Measurements from ENCODE around the gene TNK2.

Gene TNK2

DNA sequence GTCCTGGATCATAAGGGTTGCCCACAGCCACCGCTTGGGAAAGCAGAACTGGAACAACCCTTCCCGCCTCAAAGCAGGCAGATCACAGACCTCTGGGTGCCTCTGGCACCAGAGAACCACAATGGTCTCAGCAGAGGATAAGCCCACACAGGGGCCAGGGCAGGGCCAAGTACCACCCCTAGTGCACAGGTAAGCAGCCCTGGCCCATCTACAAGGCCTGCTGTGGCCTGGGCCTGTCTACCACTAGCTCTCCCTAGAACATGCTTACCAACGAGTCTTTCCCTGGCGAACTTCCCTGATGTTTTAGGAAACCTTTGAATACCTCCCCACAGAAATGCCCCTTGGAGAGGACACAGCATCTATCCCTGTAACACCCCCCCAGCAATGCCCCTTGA lies 28.3 kb downstream of the TNK2 start:
- intact Hi-C loops (cut with DNase I; ENCODE audit: low total_unique reads), result no loop called here
- peaks cover 43 to 84% (median 70%) of the 10 kb centered on the region in 3 donors for H3K36me3 ChIP-seq
- H3K27me3 ChIP-seq, result no peaks in the 10 kb centered on the region
- no peaks in the 10 kb centered on the region for H3K9me3 ChIP-seq
- no peak for DNase-seq
- TF ChIP-seq, protein P1, sequence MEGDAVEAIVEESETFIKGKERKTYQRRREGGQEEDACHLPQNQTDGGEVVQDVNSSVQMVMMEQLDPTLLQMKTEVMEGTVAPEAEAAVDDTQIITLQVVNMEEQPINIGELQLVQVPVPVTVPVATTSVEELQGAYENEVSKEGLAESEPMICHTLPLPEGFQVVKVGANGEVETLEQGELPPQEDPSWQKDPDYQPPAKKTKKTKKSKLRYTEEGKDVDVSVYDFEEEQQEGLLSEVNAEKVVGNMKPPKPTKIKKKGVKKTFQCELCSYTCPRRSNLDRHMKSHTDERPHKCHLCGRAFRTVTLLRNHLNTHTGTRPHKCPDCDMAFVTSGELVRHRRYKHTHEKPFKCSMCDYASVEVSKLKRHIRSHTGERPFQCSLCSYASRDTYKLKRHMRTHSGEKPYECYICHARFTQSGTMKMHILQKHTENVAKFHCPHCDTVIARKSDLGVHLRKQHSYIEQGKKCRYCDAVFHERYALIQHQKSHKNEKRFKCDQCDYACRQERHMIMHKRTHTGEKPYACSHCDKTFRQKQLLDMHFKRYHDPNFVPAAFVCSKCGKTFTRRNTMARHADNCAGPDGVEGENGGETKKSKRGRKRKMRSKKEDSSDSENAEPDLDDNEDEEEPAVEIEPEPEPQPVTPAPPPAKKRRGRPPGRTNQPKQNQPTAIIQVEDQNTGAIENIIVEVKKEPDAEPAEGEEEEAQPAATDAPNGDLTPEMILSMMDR (IDR thresholded peaks at IDR 0.05), result no peak
- no peak overlapping the region for H3K4me3 ChIP-seq
- H3K4me1 ChIP-seq, result peaks cover 0 to 2% (median under 1%) of the 10 kb centered on the region in 4 donors
- H3K27ac ChIP-seq, result no peak overlapping the region

GRCh38 chr3:195879416-195880036 lies 28.8 kb downstream of the TNK2 start:
- TF ChIP-seq, protein P1 (IDR thresholded peaks at IDR 0.05), result no peak
- Histone ChIP-seq H3K36me3 (peaks cover 39 to 79% (median 67%) of the 10 kb centered on the region in 3 donors), H3K4me1 (no peaks in the 10 kb centered on the region), H3K9me3 (no peaks in the 10 kb centered on the region), H3K27ac (no peak overlapping the region), H3K27me3 (no peaks in the 10 kb centered on the region), H3K4me3 (no peak overlapping the region)
- intact Hi-C loops (cut with DNase I; ENCODE audit: low total_unique reads), result no loop called here
- DNase-seq, result no peak

GRCh38 chr3:195878424-195879274 lies 29.7 kb downstream of the TNK2 start:
- Histone ChIP-seq H3K4me3 (no peak overlapping the region), H3K36me3 (peaks cover 38 to 77% (median 58%) of the 10 kb centered on the region in 3 donors), H3K4me1 (no peaks in the 10 kb centered on the region), H3K27me3 (no peaks in the 10 kb centered on the region), H3K9me3 (no peaks in the 10 kb centered on the region), H3K27ac (no peak overlapping the region)
- TF ChIP-seq, protein P1 (IDR thresholded peaks at IDR 0.05), result no peak
- no peak for DNase-seq
- intact Hi-C loops (cut with DNase I; ENCODE audit: low total_unique reads), result no loop called here

DNA sequence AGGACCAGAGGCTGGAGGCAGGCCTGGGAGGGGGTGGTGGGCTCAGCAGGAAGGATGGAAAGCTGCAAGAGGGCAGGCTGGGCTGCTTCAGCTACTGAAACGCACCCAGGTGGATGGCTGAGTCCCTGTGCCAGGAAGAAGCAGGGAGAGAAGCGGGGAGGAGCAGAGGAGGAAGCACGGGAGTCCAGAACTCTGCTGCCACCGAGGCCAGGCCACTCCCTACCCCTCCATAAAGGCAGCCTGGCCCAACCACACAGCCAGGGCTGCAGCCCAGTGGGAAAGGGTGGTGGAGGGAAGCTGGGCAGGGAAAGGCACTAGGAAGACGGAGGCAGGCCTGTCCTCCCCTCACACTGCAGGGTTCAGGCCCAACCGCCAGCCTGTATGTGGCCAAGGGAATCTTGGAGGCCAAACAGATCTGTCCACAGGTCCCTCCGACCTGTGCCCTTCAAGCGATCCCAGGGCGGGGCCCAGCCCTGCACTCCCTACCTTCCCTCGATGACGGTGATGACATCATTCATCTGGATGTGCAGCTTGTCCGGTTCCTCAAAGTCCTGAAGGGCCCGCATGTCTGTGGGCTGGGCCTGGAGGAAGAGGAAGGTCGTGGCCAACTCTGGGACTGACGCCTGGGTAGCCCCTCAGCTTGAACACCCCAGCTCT lies 30.5 kb downstream of the TNK2 start:
- no peak overlapping the region for H3K4me3 ChIP-seq
- DNase-seq, result no peak
- H3K4me1 ChIP-seq, result no peaks in the 10 kb centered on the region
- H3K27ac ChIP-seq, result no peak overlapping the region
- peaks cover 33 to 77% (median 56%) of the 10 kb centered on the region in 3 donors for H3K36me3 ChIP-seq
- TF ChIP-seq, protein P1 (IDR thresholded peaks at IDR 0.05), result no peak
- H3K27me3 ChIP-seq, result no peaks in the 10 kb centered on the region
- intact Hi-C loops (cut with DNase I; ENCODE audit: low total_unique reads), result no loop called here
- no peaks in the 10 kb centered on the region for H3K9me3 ChIP-seq

DNA sequence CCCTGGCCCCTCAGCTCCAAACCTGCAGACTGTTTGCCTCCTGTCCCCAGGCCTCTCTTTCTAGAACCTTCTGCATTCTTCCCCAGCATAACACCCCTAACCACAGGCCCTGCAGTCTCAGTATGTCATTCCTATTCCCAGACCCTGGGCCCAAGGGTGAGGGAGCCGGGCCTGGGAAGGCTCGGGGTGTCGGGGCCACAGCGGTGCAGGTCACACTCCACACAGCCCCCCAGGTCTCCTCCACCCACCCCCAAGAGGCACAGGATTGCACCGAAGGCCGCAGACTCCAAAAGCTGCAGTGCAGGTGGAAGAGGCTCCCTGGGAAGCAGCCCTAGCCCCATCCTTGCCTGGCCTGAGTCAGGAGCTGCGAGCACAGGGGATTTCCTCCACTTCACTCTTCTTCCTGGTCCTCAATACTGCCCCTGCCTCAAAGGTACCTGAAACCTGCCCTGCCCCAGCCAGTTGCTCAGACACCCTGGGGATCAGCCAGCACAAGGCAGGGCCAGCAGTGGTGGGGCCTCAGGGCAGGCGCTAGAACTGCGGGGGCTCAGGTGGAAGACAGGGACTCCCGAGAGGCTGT lies 31.1 kb downstream of the TNK2 start:
- no peak for DNase-seq
- intact Hi-C loops (cut with DNase I; ENCODE audit: low total_unique reads), result no loop called here
- H3K4me1 ChIP-seq, result no peaks in the 10 kb centered on the region
- no peak overlapping the region for H3K27ac ChIP-seq
- TF ChIP-seq, protein P1 (IDR thresholded peaks at IDR 0.05), result no peak
- H3K4me3 ChIP-seq, result no peak overlapping the region
- peaks cover 27 to 77% (median 56%) of the 10 kb centered on the region in 3 donors for H3K36me3 ChIP-seq
- H3K27me3 ChIP-seq, result no peaks in the 10 kb centered on the region
- no peaks in the 10 kb centered on the region for H3K9me3 ChIP-seq

Data from tibial artery (tissue), 4 donors.